CD14-positive monocyte (primary cell): Measurements from ENCODE around the gene KDR. TPM values are rescaled to one million over a fixed set of nuclear protein-coding genes. Genes with fewer than 3 reads are reported as not detected.

Experiments
- DNase-seq, 3 donors: peaks; one replicate each; pipeline ENCODE4 v3.0.0-alpha.2; 2011 to 2022
- H2AFZ ChIP-seq: 2 replicates; pipeline ENCODE4 v1.6.0; 2012; ENCODE audit warnings: mild to moderate bottlenecking, low read depth, low read length, inconsistent platforms; ENCODE audit not compliant: insufficient read depth, poor library complexity, severe bottlenecking
- H3K27ac ChIP-seq, 2 donors: 1 replicate in 1 of 2; 2 replicates in 1 of 2; pipeline ENCODE4 v1.5.1; 2012 to 2013; ENCODE audit warnings: low read length in 2 of 2, control low read depth in 1 of 2, inconsistent platforms in 1 of 2, low read depth in 1 of 2, mild to moderate bottlenecking in 1 of 2
- H3K27me3 ChIP-seq, 2 donors: one replicate each; pipeline versions ENCODE4 v1.6.0 to v1.6.1; 2011 to 2013; ENCODE audit warnings: low read length in 2 of 2; ENCODE audit not compliant: control insufficient read depth in 2 of 2, insufficient read depth in 2 of 2
- H3K36me3 ChIP-seq, 2 donors: replicated peaks in 1 of 2; 1 replicate in 1 of 2; 2 replicates in 1 of 2; pipeline versions ENCODE4 v1.5.1 to v1.6.1; 2012 to 2013; ENCODE audit warnings: low read length in 2 of 2, control low read depth in 1 of 2, inconsistent platforms in 1 of 2, mild to moderate bottlenecking in 1 of 2; ENCODE audit not compliant: insufficient read depth in 2 of 2, control insufficient read depth in 1 of 2
- H3K4me1 ChIP-seq, 2 donors: 1 replicate in 1 of 2; 2 replicates in 1 of 2; pipeline versions ENCODE4 v1.5.1 to v1.6.1; 2012 to 2013; ENCODE audit warnings: low read length in 2 of 2, control low read depth in 1 of 2, inconsistent platforms in 1 of 2, mild to moderate bottlenecking in 1 of 2, moderate library complexity in 1 of 2; ENCODE audit not compliant: insufficient read depth in 2 of 2, control insufficient read depth in 1 of 2
- H3K4me2 ChIP-seq: replicated peaks from 2 replicates; pipeline ENCODE3; 2012; ENCODE audit warnings: low read length, moderate library complexity, mild to moderate bottlenecking; ENCODE audit not compliant: poor library complexity, severe bottlenecking; ENCODE audit errors: extremely low read depth
- H3K4me3 ChIP-seq, 3 experiments: fragments of 200-600 bp in 1 of 3; sonication (generic) in 1 of 3; replicated peaks in 1 of 3; 1 replicate in 2 of 3; 2 replicates in 1 of 3; pipeline ENCODE4 v1.5.1; 2011 to 2013; ENCODE audit warnings: low read length in 3 of 3, mild to moderate bottlenecking in 3 of 3, control low read depth in 2 of 3, low read depth in 2 of 3, inconsistent platforms in 1 of 3, moderate library complexity in 1 of 3
- H3K79me2 ChIP-seq: 2 replicates; pipeline ENCODE4 v1.6.0; 2012; ENCODE audit warnings: mild to moderate bottlenecking, control low read depth, inconsistent platforms, low read length, moderate library complexity; ENCODE audit not compliant: insufficient read depth
- H3K9ac ChIP-seq: 2 replicates; pipeline ENCODE4 v1.6.0; 2017; ENCODE audit warnings: low read length, mild to moderate bottlenecking; ENCODE audit not compliant: insufficient read depth, poor library complexity, severe bottlenecking
- H3K9me3 ChIP-seq, 2 donors: replicated peaks in 1 of 2; 1 replicate in 1 of 2; 2 replicates in 1 of 2; pipeline versions ENCODE4 v1.5.1 to v1.6.1; 2012 to 2013; ENCODE audit warnings: low read length in 2 of 2, control low read depth in 1 of 2; ENCODE audit not compliant: control insufficient read depth in 1 of 2, insufficient read depth in 1 of 2
- H4K20me1 ChIP-seq: 2 replicates; pipeline ENCODE4 v1.6.0; 2012; ENCODE audit warnings: mild to moderate bottlenecking, low read length, control low read depth, moderate library complexity; ENCODE audit not compliant: insufficient read depth
- H3K27ac Mint-ChIP-seq, 7 donors: one replicate each; pipeline ENCODE4 v1.8.0; 2020; ENCODE audit warnings: mild to moderate bottlenecking in 7 of 7, mixed read lengths in 7 of 7, moderate library complexity in 6 of 7, inconsistent platforms in 2 of 7
- H3K27me3 Mint-ChIP-seq, 3 donors: one replicate each; pipeline ENCODE4 v1.8.0; 2021 to 2022; ENCODE audit warnings: low read depth in 3 of 3, mild to moderate bottlenecking in 3 of 3, mixed read lengths in 3 of 3, moderate library complexity in 3 of 3, inconsistent platforms in 1 of 3
- H3K36me3 Mint-ChIP-seq, 2 donors: one replicate each; pipeline ENCODE4 v1.8.0; 2020; ENCODE audit warnings: mixed read lengths in 2 of 2, inconsistent platforms in 1 of 2, mild to moderate bottlenecking in 1 of 2
- H3K4me1 Mint-ChIP-seq: one replicate; pipeline ENCODE4 v1.8.0; 2020; ENCODE audit warnings: mild to moderate bottlenecking, mixed read lengths
- H3K4me3 Mint-ChIP-seq, 2 donors: one replicate each; pipeline ENCODE4 v1.8.0; 2020; ENCODE audit warnings: mild to moderate bottlenecking in 2 of 2, mixed read lengths in 2 of 2, moderate library complexity in 1 of 2
- H3K9me3 Mint-ChIP-seq, 7 donors: one replicate each; pipeline ENCODE4 v1.8.0; 2020 to 2022; ENCODE audit warnings: mixed read lengths in 7 of 7, mild to moderate bottlenecking in 6 of 7, moderate library complexity in 6 of 7, inconsistent platforms in 2 of 7
- CTCF ChIP-seq: fragments of 200-600 bp; IDR thresholded peaks from one replicate; pipeline ENCODE4 v1.8.0; 2022; ENCODE audit warnings: antibody characterized with exemption, mild to moderate bottlenecking
- WGBS: methylation state at CpG from one replicate; pipeline ENCODE4 v1.1.5; 2013; ENCODE audit warnings: missing lambda C conversion rate; ENCODE audit not compliant: insufficient coverage; 5-methylcytosine and 5-hydroxymethylcytosine counted together
- intact Hi-C, 2 donors: fragments of 100-400 bp; cut with micrococcal nuclease; formaldehyde crosslinking; loops; one replicate each; pipeline versions ENCODE4 v1.15.0 to v1.15.1; 2023
- polyA plus RNA-seq, 3 donors: library from polyadenylated mRNA; depleted of rRNA in 1 of 3; unstranded in 2 of 3; stranded (reverse) in 1 of 3; fragments of 300-500 nt in 2 of 3; fragments of >200 nt in 1 of 3; fragmentation: Illumina TruSeq in 2 of 3; gene quantifications; 1 replicate in 2 of 3; 2 replicates in 1 of 3; pipeline ENCODE4 v1.2.3, GENCODE V29; 2012 to 2021

The KDR gene
- polyA plus RNA-seq, 3 donors: not detected

GRCh38 chr4:55098456-55099204 is 26.8 kb downstream of the KDR start:
- Histone ChIP-seq H3K9me3 (no peaks in the 10 kb centered on the region), H2AFZ (no peak overlapping the region), H3K27ac (no peak overlapping the region), H3K4me3 (no peak overlapping the region), H3K27me3 (no peaks in the 10 kb centered on the region), H3K9ac (no peak overlapping the region), H3K4me2 (no peak overlapping the region), H3K36me3 (no peaks in the 10 kb centered on the region), H3K4me1 (no peaks in the 10 kb centered on the region), H4K20me1 (no peaks in the 10 kb centered on the region), H3K79me2 (no peaks in the 10 kb centered on the region)
- TF ChIP-seq CTCF: no peak
- no peak for DNase-seq
- H3K9me3 Mint-ChIP-seq: peaks cover 0 to 2% (median 0%) of the 10 kb centered on the region in 7 donors
- intact Hi-C loops: no loop called here
- no peak overlapping the region for H3K4me3 Mint-ChIP-seq
- 100% methylated on average over 5 of the region's 10 CpGs for WGBS
- no peaks in the 10 kb centered on the region for H3K4me1 Mint-ChIP-seq
- H3K36me3 Mint-ChIP-seq: no peaks in the 10 kb centered on the region
- H3K27me3 Mint-ChIP-seq: peaks cover 0 to 2% (median 2%) of the 10 kb centered on the region in 3 donors
- H3K27ac Mint-ChIP-seq: no peak overlapping the region

GRCh38 chr4:55096619-55097018 is 28.8 kb downstream of the KDR start:
- no peak overlapping the region for H3K4me3 ChIP-seq
- no peaks in the 10 kb centered on the region for H4K20me1 ChIP-seq
- H3K27me3 Mint-ChIP-seq: peaks cover under 1 to 2% (median 2%) of the 10 kb centered on the region in 3 donors
- no peak for TF ChIP-seq CTCF
- H3K4me1 Mint-ChIP-seq: no peaks in the 10 kb centered on the region
- no peaks in the 10 kb centered on the region for H3K27me3 ChIP-seq
- no peak overlapping the region for H3K27ac Mint-ChIP-seq
- no peak overlapping the region for H2AFZ ChIP-seq
- no peaks in the 10 kb centered on the region for H3K36me3 Mint-ChIP-seq
- peaks cover 0 to 2% (median 0%) of the 10 kb centered on the region in 7 donors for H3K9me3 Mint-ChIP-seq
- H3K4me3 Mint-ChIP-seq: no peak overlapping the region
- H3K36me3 ChIP-seq: no peaks in the 10 kb centered on the region
- no peak for DNase-seq
- no peaks in the 10 kb centered on the region for H3K79me2 ChIP-seq
- 100% methylated on average over 3 of the region's 4 CpGs for WGBS
- H3K4me1 ChIP-seq: no peaks in the 10 kb centered on the region
- intact Hi-C loops: no loop called here
- no peaks in the 10 kb centered on the region for H3K9me3 ChIP-seq
- H3K9ac ChIP-seq: no peak overlapping the region
- H3K27ac ChIP-seq: no peak overlapping the region
- no peak overlapping the region for H3K4me2 ChIP-seq
